Hippocampal formation (tissue), 2 donors: ENCODE measurements around the gene COL26A1.
"Not testable (repeated sequence)": the region's sequence is repeated elsewhere in the genome, so short reads cannot be mapped to it uniquely, and the experiment has no call there.

Experiments used
- DNase-seq, 2 donors: peaks; one replicate each; lab custom pipeline; 2025; lab: John Stamatoyannopoulos, UW

The COL26A1 gene

GRCh38 chr7:101598422-101598985 lies 235.8 kb downstream of the COL26A1 start:
- no peak for DNase-seq

- no peak for DNase-seq
These were observed 236.5 kb downstream of the COL26A1 start for GRCh38 chr7:101598986-101599771.

GRCh38 chr7:101599787-101600186 lies 237.1 kb downstream of the COL26A1 start:
- DNase-seq = no peak

GRCh38 chr7:101602082-101602481 lies 239.4 kb downstream of the COL26A1 start:
- no peak for DNase-seq

- peak; percentile 3 to 52 for DNase-seq
These were observed 240.0 kb downstream of the COL26A1 start for GRCh38 chr7:101602484-101603241.

- no peak for DNase-seq
These were observed 241.8 kb downstream of the COL26A1 start for GRCh38 chr7:101604331-101604933.

GRCh38 chr7:101604934-101605332 lies 242.3 kb downstream of the COL26A1 start:
- DNase-seq = not testable (repeated sequence)

- no peak for DNase-seq
These were observed 243.2 kb downstream of the COL26A1 start for GRCh38 chr7:101605611-101606497.

- no peak for DNase-seq
These were observed 243.8 kb downstream of the COL26A1 start for GRCh38 chr7:101606498-101606923.
